HG02970 (cell line): ENCODE results near the gene LUZP1.
"Not testable (repeated sequence)": the region's sequence is repeated elsewhere in the genome, so short reads cannot be mapped to it uniquely, and the experiment has no call there.

ENCODE experiments used
- ATAC-seq: cut with Tn5 transposase; IDR thresholded peaks from one replicate; pipeline ENCODE4 v1.9.1; 2021; ENCODE audit warnings: mild to moderate bottlenecking, moderate library complexity, moderate number of reproducible peaks; ENCODE audit not compliant: unreplicated experiment, low FRiP score

LUZP1 gene

GRCh38 chr1:23168445-23169194 is at the start of gene LUZP1:
Gene LUZP1 (minus strand): TSS chr1:23168856.
- ATAC-seq: peak; percentile 77

GRCh38 chr1:23217421-23218115 is 48.9 kb upstream of the LUZP1 start, which contains the start of gene HTR1D:
Gene HTR1D (minus strand): TSS chr1:23217502. CDS start chr1:23194219, 23,283 bp downstream.
- no peak for ATAC-seq

- ATAC-seq: no peak
Observed at GRCh38 chr1:23216771-23217420, 48.2 kb upstream of the LUZP1 start.

GRCh38 chr1:23215751-23216449 is 47.2 kb upstream of the LUZP1 start:
- no peak for ATAC-seq

GRCh38 chr1:23215291-23215690 is 46.6 kb upstream of the LUZP1 start:
- no peak for ATAC-seq

- no peak for ATAC-seq
Observed at GRCh38 chr1:23214640-23215039, 46.0 kb upstream of the LUZP1 start.

GRCh38 chr1:23211955-23212354 is 43.3 kb upstream of the LUZP1 start:
- ATAC-seq: no peak

GRCh38 chr1:23210963-23211362 is 42.3 kb upstream of the LUZP1 start:
- ATAC-seq: no peak

- no peak for ATAC-seq
Observed at GRCh38 chr1:23210351-23210785, 41.7 kb upstream of the LUZP1 start.

GRCh38 chr1:23209770-23210169 is 41.1 kb upstream of the LUZP1 start:
- ATAC-seq: no peak

- no peak for ATAC-seq
Observed at GRCh38 chr1:23208527-23208926, 39.9 kb upstream of the LUZP1 start.

- not testable (repeated sequence) for ATAC-seq
Observed at GRCh38 chr1:23207733-23208132, 39.1 kb upstream of the LUZP1 start.

GRCh38 chr1:23202263-23202749 is 33.6 kb upstream of the LUZP1 start:
- no peak for ATAC-seq

- no peak for ATAC-seq
Observed at GRCh38 chr1:23200883-23201282, 32.2 kb upstream of the LUZP1 start.

GRCh38 chr1:23198373-23198772 is 29.7 kb upstream of the LUZP1 start:
- no peak for ATAC-seq

- ATAC-seq: no peak
Observed at GRCh38 chr1:23196627-23197328, 28.1 kb upstream of the LUZP1 start.

- ATAC-seq: no peak
Observed at GRCh38 chr1:23194119-23194984, 25.7 kb upstream of the LUZP1 start.

GRCh38 chr1:23193391-23194118 is 24.9 kb upstream of the LUZP1 start:
- ATAC-seq: no peak
